ENCODE data around the gene SATB1. TPM values are rescaled to one million over a fixed set of nuclear protein-coding genes. Genes with fewer than 3 reads are reported as not detected.
A peak's percentile ranks its signal among the peaks of the same experiment; 100 is the strongest.

SATB1 gene
- total RNA-seq, 2 experiments from 2014 or later, result 303 to 305 TPM

DNA sequence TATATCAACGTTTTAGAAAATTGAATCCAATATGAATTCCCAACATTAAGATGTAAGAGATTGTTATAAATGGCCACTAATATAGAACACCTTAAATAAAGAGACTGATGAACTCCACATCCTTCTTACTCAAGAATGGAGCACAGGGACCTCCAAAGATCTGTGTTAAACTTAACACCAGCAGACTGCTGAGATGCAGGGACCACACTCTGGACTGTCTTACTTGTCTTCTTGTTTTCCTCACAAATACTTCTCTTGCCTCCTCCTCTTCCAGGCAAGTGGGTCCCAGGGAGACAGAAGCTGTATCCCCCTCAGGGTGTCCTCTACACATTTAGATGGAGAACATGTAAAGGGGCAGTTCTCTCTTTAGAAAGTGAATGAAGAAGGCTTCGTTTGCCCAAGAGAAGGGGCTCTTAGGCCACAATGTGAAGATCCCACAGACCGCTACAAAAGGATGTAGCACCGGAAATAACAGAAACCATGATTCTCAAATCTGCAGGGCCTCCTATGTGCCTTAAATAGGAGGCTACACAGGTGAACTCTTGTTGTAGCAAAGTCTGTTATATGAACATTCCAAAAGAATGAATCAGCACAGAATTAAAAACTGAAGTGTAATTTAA is 52.2 kb downstream of the SATB1 start:
- CTCF ChIA-PET, result interaction anchor here (1.2 kb wide), 1 partner anchor 616 kb away, joined by 3 read pairs; no protein-coding TSS in a partner anchor
- Mint-ChIP-seq H3K27ac (peak overlapping the region; percentile 57), H3K9me3 (no peaks in the 10 kb centered on the region), H3K27me3 (ENCODE audit: low read depth) (no peaks in the 10 kb centered on the region), H3K36me3 (ENCODE audit: low read depth) (peaks cover 70% of the 10 kb centered on the region), H3K4me3 (no peak overlapping the region), H3K4me1 (ENCODE audit: low read depth) (peaks cover 93% of the 10 kb centered on the region)
- no peak for DNase-seq
- intact Hi-C loops (cut with micrococcal nuclease), result loop anchor here (1.0 kb wide), 2 partner anchors 11 to 385 kb away; no protein-coding TSS in a partner anchor

DNA sequence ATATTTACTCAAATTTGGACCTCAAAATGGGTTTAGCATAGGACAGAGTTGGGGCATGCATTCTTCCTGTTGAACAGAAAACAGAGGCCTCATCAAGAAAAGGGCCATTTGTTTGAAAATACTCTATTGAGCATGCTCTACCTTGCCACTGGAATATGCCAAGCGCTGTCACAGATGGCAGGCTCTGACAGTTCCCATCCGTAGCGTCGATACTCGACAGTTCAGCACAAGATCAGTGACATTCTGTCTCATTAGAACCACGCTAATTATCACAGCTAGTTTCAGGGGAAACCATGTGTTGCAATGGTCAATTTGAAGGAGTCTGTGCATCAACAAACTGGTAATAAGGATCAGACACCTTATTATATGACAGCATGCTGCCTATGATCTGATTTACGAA is 54.5 kb downstream of the SATB1 start:
- intact Hi-C loops (cut with micrococcal nuclease), result no loop called here
- peak overlapping the region; percentile 79 for H3K27ac Mint-ChIP-seq

DNA sequence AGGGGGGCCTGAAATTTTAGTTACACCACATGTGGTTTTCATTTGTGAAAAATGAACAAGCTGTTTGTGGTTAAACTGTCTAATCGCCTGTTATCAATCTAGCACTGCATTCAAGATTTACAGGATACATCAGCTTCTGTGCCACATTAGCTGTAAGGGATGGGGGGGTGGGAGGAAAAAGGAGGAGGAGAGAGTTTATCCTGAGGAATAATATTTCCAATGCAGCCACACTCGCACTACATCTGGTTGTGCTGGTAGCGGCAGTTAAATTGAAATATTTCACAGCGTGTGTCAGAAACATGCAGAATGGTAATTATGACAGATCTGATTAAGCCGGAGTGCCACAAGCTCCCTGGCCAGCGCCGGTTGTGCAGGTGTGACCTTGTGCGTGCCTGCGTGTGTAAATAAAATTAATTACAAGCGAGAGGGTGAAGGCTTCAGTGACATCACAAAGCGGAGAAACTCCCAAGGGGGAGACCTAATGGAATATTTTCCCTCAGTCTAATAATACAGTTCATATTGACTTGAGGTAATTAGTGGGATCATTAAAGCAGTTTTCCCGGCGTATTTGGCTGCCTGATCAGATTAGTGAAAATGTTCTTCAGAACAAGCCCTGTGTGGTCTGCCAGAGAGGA is 55.5 kb downstream of the SATB1 start:
- no peak for DNase-seq
- no peak overlapping the region for H3K4me3 Mint-ChIP-seq
- H3K9me3 Mint-ChIP-seq, result no peaks in the 10 kb centered on the region
- no peaks in the 10 kb centered on the region for H3K27me3 Mint-ChIP-seq (ENCODE audit: low read depth)
- peaks cover 70% of the 10 kb centered on the region for H3K36me3 Mint-ChIP-seq (ENCODE audit: low read depth)
- CTCF ChIA-PET, result no interaction called here
- peaks cover 90% of the 10 kb centered on the region for H3K4me1 Mint-ChIP-seq (ENCODE audit: low read depth)
- intact Hi-C loops (cut with micrococcal nuclease), result no loop called here
- peak overlapping the region; percentile 71 for H3K27ac Mint-ChIP-seq

More for the DNA sequence above, 54.5 kb downstream of the SATB1 start:
- Mint-ChIP-seq H3K4me3 (no peak overlapping the region), H3K36me3 (ENCODE audit: low read depth) (peaks cover 75% of the 10 kb centered on the region), H3K9me3 (no peaks in the 10 kb centered on the region), H3K4me1 (ENCODE audit: low read depth) (peaks cover 92% of the 10 kb centered on the region), H3K27me3 (ENCODE audit: low read depth) (no peaks in the 10 kb centered on the region)
- CTCF ChIA-PET, result no interaction called here
- DNase-seq, result no peak

DNA sequence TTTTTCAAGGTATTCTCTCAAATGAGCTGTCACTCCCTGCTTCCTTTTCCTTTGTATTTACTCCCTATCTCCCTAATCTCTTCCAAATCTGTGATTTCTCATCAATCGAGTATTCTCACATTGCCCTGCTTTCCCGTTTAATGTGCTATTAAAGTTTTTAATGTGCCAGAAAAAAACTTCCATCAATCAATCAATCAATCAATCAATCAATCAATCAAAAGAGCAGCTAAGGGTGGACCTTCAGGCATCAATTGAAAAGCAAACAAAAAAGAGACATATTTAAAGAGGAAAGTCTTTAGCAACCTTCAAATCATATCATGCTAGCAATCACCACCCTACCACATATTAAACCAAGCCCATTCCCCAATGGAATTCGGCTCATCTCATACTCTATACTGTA is 58.9 kb downstream of the SATB1 start:
- no peak overlapping the region for H3K4me3 Mint-ChIP-seq
- DNase-seq, result no peak
- intact Hi-C loops (cut with micrococcal nuclease), result no loop called here
- H3K36me3 Mint-ChIP-seq (ENCODE audit: low read depth), result peaks cover 63% of the 10 kb centered on the region
- no peaks in the 10 kb centered on the region for H3K9me3 Mint-ChIP-seq
- H3K4me1 Mint-ChIP-seq (ENCODE audit: low read depth), result peaks cover 72% of the 10 kb centered on the region
- H3K27ac Mint-ChIP-seq, result peak overlapping the region; percentile 43
- CTCF ChIA-PET, result no interaction called here
- no peaks in the 10 kb centered on the region for H3K27me3 Mint-ChIP-seq (ENCODE audit: low read depth)

DNA sequence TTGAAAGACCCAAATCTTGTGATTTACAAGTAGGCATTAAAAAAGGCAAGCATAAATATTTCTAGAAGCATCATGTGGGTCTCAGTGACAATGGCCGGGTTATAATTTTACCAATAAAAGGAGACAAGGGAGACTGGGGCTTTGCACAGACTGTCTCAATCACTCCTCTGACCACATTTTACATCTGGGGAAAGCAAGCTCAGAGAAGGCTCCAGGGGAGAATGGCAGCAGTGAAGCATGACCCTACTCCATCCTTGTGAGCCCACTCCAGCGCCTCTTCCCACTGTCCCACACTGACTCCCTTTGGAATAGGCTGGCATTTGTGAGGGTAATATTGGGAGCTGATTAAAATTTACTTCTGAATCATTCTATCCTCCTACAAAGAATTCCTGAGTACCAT is 61.8 kb downstream of the SATB1 start:
- Mint-ChIP-seq H3K27ac (no peak overlapping the region), H3K4me3 (no peak overlapping the region), H3K4me1 (ENCODE audit: low read depth) (peaks cover 68% of the 10 kb centered on the region), H3K27me3 (ENCODE audit: low read depth) (no peaks in the 10 kb centered on the region), H3K9me3 (no peaks in the 10 kb centered on the region), H3K36me3 (ENCODE audit: low read depth) (peaks cover 62% of the 10 kb centered on the region)
- DNase-seq, result no peak
- intact Hi-C loops (cut with micrococcal nuclease), result no loop called here
- CTCF ChIA-PET, result no interaction called here

DNA sequence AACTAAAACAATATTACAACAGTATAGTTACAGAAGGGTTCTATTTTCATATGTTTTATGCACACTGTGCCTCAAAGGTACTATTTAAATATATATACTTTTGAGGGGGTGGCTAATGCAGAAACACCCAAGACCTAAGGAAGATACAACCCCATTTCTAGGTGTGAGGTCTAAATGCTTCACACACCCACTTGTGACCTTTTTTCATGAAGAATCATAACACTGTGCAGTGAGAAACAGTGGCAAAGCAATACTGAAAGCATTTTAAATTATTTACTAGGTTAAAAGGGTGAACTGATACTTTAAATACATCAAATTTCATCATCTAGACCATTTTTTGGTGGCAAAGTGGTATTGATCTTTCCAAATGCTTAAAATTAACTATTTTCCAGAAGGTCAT is 67.4 kb downstream of the SATB1 start:
- Mint-ChIP-seq H3K27ac (no peak overlapping the region), H3K4me1 (ENCODE audit: low read depth) (peaks cover 42% of the 10 kb centered on the region), H3K9me3 (no peaks in the 10 kb centered on the region), H3K36me3 (ENCODE audit: low read depth) (peaks cover 45% of the 10 kb centered on the region), H3K27me3 (ENCODE audit: low read depth) (no peaks in the 10 kb centered on the region), H3K4me3 (no peak overlapping the region)
- CTCF ChIA-PET, result no interaction called here
- DNase-seq, result no peak
- intact Hi-C loops (cut with micrococcal nuclease), result no loop called here

DNA sequence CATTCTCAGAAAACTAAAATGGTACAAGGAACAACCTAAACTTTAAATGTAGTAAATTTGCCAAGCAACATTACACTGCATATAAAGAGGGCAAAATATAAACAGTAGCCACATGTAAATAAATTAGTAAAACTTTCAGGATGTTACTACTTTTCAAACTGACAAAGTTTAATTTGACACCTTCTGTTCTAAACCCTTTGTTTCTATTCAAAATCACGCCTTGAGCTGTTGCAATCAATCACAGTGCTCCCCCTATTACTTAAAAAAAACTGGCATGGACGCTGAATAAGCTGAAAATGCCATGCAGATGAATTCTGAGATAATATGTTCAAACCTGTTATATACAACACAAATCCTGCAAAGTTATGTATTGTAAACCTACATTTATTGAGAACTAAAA is 69.3 kb downstream of the SATB1 start:
- H3K4me3 Mint-ChIP-seq, result no peak overlapping the region
- CTCF ChIA-PET, result no interaction called here
- H3K27me3 Mint-ChIP-seq (ENCODE audit: low read depth), result no peaks in the 10 kb centered on the region
- H3K36me3 Mint-ChIP-seq (ENCODE audit: low read depth), result peaks cover 54% of the 10 kb centered on the region
- intact Hi-C loops (cut with micrococcal nuclease), result no loop called here
- H3K27ac Mint-ChIP-seq, result no peak overlapping the region
- no peak for DNase-seq
- H3K4me1 Mint-ChIP-seq (ENCODE audit: low read depth), result peaks cover 44% of the 10 kb centered on the region
- H3K9me3 Mint-ChIP-seq, result no peaks in the 10 kb centered on the region

DNA sequence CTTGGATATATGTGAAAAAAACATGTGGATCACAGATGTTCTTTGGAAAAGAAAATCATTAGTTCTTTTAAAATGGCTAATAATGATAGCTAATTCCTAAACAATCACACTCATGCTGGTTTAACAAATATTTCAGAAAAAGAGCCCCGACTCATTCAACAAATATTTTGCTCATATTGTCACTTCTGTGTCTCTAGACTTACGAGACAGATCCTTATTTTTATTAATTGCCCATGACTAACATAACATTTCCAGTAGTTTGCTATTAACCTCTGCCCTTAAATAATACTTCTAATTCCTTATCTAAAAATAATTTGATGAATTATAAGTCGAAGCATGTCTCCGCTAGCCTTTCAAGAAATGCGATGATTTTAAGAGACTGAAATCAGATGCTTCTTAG is 70.4 kb downstream of the SATB1 start:
- DNase-seq, result no peak
- Mint-ChIP-seq H3K27me3 (ENCODE audit: low read depth) (no peaks in the 10 kb centered on the region), H3K27ac (no peak overlapping the region), H3K36me3 (ENCODE audit: low read depth) (peaks cover 50% of the 10 kb centered on the region), H3K9me3 (no peaks in the 10 kb centered on the region), H3K4me1 (ENCODE audit: low read depth) (peaks cover 34% of the 10 kb centered on the region), H3K4me3 (no peak overlapping the region)
- intact Hi-C loops (cut with micrococcal nuclease), result no loop called here
- CTCF ChIA-PET, result no interaction called here

DNA sequence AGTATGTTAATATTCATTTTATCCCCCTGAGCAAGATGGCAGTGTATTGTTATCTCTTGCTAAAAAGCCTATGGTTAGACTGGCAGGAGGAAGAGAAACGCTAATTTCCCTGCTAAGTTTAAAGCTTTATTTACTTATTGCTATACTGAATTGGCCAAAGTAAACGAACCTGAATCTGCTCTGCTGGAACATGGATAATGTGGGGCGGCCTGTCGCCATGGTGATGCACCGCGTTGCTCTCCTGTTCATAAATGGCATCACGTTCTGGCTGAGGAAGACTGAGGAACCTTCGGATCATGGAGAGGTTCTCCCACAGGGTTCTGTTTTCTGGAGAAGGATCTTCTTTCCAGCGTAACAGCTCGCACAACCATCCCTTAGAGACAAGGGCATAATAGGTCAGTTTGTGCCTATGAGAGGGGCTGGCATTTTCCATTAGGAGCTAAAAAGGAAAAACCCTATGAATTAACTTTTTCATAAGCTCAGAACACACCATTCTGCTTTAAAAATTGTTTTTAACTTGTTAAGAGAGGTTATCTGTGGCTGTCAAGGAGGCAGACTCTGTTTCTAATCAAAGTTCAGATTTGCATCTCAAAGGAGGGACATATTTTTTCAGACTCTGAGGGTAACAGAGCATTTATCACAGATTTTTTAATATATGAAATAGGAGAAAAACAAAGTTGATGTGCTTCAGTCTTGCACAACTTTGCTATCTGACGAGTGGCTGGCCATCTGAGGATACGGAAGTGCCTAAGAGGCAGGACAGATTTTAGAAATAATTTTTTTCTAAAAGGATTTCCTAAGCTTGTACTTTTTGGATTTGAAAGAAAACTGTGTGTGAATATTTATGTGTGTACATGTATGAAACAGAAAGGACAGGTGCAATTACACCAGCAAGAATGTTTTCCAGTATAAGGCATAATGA is 73.1 kb downstream of the SATB1 start:
- peaks cover 26% of the 10 kb centered on the region for H3K4me1 Mint-ChIP-seq (ENCODE audit: low read depth)
- intact Hi-C loops (cut with micrococcal nuclease), result no loop called here

DNA sequence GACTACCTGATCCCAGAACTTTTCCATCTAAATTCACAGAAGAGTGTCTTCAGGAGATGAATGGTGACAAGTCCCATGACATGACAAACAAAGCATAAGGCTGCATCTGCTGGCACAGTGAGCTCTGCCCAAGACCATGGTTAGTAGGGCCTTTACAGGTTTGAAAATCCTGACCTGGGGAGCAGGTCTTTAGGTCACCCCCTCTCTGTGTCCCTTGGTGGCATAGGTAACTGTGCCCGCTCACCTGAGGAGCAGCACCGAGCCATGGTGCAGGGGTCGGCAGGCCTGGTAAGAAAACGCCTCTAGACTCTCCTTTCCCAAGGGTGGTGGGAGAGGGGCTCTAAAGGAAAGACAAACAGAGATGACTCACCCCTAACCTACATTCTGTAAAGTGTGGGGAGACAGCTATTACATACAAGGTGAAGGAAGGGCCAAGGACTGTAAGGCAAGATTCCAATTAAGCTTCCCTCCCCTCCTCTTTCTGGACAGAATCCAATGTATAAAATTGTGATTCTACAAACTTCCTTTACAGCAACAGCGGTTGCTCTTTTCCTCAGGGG is 74.0 kb downstream of the SATB1 start:
- H3K27ac Mint-ChIP-seq, result peak overlapping the region; percentile 56
- CTCF ChIA-PET, result interaction anchor here (0.6 kb wide), 3 partner anchors 33 to 1286 kb away, joined by 3 read pairs; no protein-coding TSS in a partner anchor
- peaks cover 57% of the 10 kb centered on the region for H3K36me3 Mint-ChIP-seq (ENCODE audit: low read depth)
- DNase-seq, result no peak
- H3K4me1 Mint-ChIP-seq (ENCODE audit: low read depth), result peaks cover 29% of the 10 kb centered on the region
- no peak overlapping the region for H3K4me3 Mint-ChIP-seq
- no peaks in the 10 kb centered on the region for H3K27me3 Mint-ChIP-seq (ENCODE audit: low read depth)
- no peaks in the 10 kb centered on the region for H3K9me3 Mint-ChIP-seq
- intact Hi-C loops (cut with micrococcal nuclease), result no loop called here

More for the DNA sequence above, 73.1 kb downstream of the SATB1 start:
- Mint-ChIP-seq H3K27ac (peak overlapping the region; percentile 73), H3K9me3 (no peaks in the 10 kb centered on the region), H3K27me3 (ENCODE audit: low read depth) (no peaks in the 10 kb centered on the region), H3K4me3 (no peak overlapping the region), H3K36me3 (ENCODE audit: low read depth) (peaks cover 57% of the 10 kb centered on the region)
- no peak for DNase-seq
- CTCF ChIA-PET, result interaction anchor here (0.6 kb wide), 1 partner anchor 32 kb away, joined by 3 read pairs; no protein-coding TSS in a partner anchor

DNA sequence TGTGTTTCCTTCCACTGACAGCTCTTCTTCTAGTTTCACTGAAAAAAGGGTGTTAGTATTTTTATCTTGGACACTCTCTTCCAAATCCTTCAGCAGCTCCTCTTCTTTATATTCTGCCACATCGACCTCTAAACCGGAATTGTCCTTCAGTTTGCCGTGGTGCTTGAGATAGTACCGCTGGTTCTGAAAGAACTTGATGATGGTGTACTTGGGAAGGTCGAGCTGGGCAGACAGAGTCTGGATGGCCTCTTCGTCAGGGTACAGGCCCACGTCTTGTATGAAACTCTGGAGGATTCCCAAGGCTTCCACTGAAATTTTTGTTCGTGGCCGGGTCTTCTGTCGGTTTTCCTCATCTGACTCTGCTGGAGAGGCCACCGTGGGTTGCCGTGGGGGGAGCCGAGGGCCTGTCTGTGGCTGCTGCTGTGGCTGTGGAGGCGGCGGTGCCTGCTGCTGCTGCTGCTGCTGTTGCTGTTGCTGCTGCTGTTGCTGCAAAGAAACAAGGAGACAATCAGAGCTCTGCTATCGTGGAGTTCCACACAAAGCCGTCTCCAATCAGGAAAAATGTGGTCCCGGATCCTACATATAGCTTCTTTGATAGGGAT is 75.8 kb downstream of the SATB1 start:
- Mint-ChIP-seq H3K27ac (peak overlapping the region; percentile 43), H3K9me3 (no peaks in the 10 kb centered on the region), H3K36me3 (ENCODE audit: low read depth) (peaks cover 49% of the 10 kb centered on the region), H3K27me3 (ENCODE audit: low read depth) (no peaks in the 10 kb centered on the region), H3K4me3 (no peak overlapping the region), H3K4me1 (ENCODE audit: low read depth) (peaks cover 34% of the 10 kb centered on the region)
- CTCF ChIA-PET, result no interaction called here
- intact Hi-C loops (cut with micrococcal nuclease), result no loop called here
- DNase-seq, result no peak

DNA sequence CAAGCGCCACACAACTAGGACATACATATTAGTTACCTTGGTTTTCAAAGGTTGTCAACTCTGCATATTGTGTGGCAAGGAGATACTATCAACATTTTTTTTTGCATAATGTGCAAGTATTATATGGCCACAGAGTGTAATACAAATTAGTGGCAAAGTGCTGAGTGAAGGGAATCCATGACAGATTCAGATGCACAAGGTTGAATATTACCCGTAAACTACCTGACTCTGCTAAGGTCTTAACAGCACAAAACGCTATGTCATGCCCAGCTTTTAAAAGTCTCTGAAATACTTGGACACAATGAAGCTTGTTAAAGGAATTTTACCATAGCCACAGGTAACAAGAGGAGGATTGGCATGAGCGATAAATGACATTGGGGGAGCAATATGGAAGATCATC is 79.0 kb downstream of the SATB1 start:
- Mint-ChIP-seq H3K4me1 (ENCODE audit: low read depth) (peaks cover 23% of the 10 kb centered on the region), H3K4me3 (no peak overlapping the region)

More for the DNA sequence above, 79.0 kb downstream of the SATB1 start:
- Mint-ChIP-seq H3K27me3 (ENCODE audit: low read depth) (no peaks in the 10 kb centered on the region), H3K27ac (peak overlapping the region; percentile 4), H3K9me3 (no peaks in the 10 kb centered on the region), H3K36me3 (ENCODE audit: low read depth) (peaks cover 22% of the 10 kb centered on the region)
- intact Hi-C loops (cut with micrococcal nuclease), result no loop called here
- CTCF ChIA-PET, result no interaction called here
- DNase-seq, result no peak

Data from activated naive CD4-positive, alpha-beta T cell treated with anti-CD3 and anti-CD28 coated beads for 36 hours (primary cell).